ENCODE measurements around the gene HEPACAM. TPM values are rescaled to one million over a fixed set of nuclear protein-coding genes. Genes with fewer than 3 reads are reported as not detected.

Gene HEPACAM
- total and polyA plus RNA-seq, 2 donors from 2014 or later = 0.30 TPM; not detected in 1

DNA sequence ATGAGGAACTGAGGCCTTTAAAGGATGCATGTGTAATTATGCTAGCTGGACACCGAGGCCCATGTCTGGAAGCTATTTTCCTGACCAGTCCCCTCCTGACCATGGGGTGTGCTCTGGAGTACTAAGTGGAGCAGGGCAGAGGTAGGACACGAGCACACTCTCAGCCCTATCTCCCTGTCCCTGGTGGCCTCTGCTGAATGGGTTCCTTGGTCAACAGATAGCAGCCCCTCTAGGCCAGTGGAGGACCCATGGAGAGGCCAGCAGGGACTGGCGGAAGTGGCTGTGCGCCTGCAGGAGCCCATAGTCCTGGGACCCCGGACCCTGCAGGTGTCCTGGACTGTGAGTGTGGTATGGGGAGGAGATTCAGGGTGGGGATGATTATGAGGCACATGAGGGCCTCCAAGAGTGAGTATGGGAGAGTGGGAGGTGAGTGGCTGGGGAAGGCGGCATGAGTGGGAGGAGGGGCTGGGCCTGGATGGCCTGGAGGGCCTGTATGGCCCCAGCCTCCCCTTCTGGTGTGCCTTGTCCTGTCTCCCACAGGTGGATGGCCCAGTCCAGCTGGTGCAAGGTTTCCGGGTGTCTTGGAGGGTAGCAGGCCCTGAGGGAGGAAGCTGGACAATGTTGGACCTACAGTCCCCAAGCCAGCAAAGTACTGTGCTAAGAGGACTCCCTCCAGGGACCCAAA is 61.1 kb downstream of the HEPACAM start:
- intact Hi-C loops (cut with DNase I) = no loop called here
- TF ChIP-seq, protein P1, sequence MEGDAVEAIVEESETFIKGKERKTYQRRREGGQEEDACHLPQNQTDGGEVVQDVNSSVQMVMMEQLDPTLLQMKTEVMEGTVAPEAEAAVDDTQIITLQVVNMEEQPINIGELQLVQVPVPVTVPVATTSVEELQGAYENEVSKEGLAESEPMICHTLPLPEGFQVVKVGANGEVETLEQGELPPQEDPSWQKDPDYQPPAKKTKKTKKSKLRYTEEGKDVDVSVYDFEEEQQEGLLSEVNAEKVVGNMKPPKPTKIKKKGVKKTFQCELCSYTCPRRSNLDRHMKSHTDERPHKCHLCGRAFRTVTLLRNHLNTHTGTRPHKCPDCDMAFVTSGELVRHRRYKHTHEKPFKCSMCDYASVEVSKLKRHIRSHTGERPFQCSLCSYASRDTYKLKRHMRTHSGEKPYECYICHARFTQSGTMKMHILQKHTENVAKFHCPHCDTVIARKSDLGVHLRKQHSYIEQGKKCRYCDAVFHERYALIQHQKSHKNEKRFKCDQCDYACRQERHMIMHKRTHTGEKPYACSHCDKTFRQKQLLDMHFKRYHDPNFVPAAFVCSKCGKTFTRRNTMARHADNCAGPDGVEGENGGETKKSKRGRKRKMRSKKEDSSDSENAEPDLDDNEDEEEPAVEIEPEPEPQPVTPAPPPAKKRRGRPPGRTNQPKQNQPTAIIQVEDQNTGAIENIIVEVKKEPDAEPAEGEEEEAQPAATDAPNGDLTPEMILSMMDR (IDR thresholded peaks at IDR 0.05; ENCODE audit: borderline replicate concordance, extremely low read depth, insufficient read depth) = no peak
- no peak for DNase-seq
- no peak overlapping the region for H3K4me3 ChIP-seq (ENCODE audit: low read length in 3 of 3)
- no peak overlapping the region for H3K27ac ChIP-seq (ENCODE audit: low read depth in 2 of 2, low read length in 2 of 2)
- H3K9ac ChIP-seq (ENCODE audit: low read length in 3 of 3) = no peak overlapping the region
- H3K9me3 ChIP-seq (ENCODE audit: control insufficient read depth in 2 of 3, insufficient read depth in 1 of 3, low read length in 3 of 3) = no peaks in the 10 kb centered on the region
- FAIRE-seq = no peak
- peaks cover 25% of the 10 kb centered on the region for H3K27me3 ChIP-seq (ENCODE audit: control insufficient read depth, insufficient read depth, low read length)
- peaks cover 0 to 5% (median 4%) of the 10 kb centered on the region in 3 donors for H3K4me1 ChIP-seq (ENCODE audit: control insufficient read depth in 2 of 3, insufficient read depth in 2 of 3, low read depth in 1 of 3, low read length in 3 of 3)
- H3K36me3 ChIP-seq (ENCODE audit: control insufficient read depth in 2 of 3, insufficient read depth in 3 of 3, low read length in 3 of 3) = no peaks in the 10 kb centered on the region

DNA sequence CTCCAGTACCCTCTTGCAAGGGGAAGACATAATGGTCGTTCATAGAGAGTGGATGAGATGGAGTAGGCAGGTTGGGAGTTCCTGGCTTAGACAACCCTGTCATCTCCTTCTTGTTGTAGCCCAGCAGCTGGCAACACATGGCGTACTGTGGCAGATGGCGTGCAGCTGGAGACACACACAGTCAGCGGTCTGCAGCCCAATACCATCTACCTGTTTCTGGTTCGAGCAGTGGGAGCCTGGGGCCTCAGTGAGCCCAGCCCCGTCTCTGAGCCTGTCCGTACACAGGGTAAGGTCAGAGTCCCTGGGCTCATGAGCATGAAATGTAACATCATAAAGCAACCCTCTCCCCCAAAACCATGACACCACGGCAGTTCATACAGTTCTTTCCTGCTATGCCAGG is 61.9 kb downstream of the HEPACAM start:
- FAIRE-seq (no peak), DNase-seq (no peak)
- Histone ChIP-seq H3K4me1 (ENCODE audit: control insufficient read depth in 2 of 3, insufficient read depth in 2 of 3, low read depth in 1 of 3, low read length in 3 of 3) (peaks cover 0 to 5% (median 4%) of the 10 kb centered on the region in 3 donors), H3K4me3 (ENCODE audit: low read length in 3 of 3) (no peak overlapping the region), H3K9ac (ENCODE audit: low read length in 3 of 3) (no peak overlapping the region), H3K36me3 (ENCODE audit: control insufficient read depth in 2 of 3, insufficient read depth in 3 of 3, low read length in 3 of 3) (no peaks in the 10 kb centered on the region), H3K9me3 (ENCODE audit: control insufficient read depth in 2 of 3, insufficient read depth in 1 of 3, low read length in 3 of 3) (no peaks in the 10 kb centered on the region), H3K27ac (ENCODE audit: low read depth in 2 of 2, low read length in 2 of 2) (no peak overlapping the region), H3K27me3 (ENCODE audit: control insufficient read depth, insufficient read depth, low read length) (peaks cover 32% of the 10 kb centered on the region)
- intact Hi-C loops (cut with DNase I) = no loop called here
- TF ChIP-seq, protein P1 (IDR thresholded peaks at IDR 0.05; ENCODE audit: borderline replicate concordance, extremely low read depth, insufficient read depth) = no peak

DNA sequence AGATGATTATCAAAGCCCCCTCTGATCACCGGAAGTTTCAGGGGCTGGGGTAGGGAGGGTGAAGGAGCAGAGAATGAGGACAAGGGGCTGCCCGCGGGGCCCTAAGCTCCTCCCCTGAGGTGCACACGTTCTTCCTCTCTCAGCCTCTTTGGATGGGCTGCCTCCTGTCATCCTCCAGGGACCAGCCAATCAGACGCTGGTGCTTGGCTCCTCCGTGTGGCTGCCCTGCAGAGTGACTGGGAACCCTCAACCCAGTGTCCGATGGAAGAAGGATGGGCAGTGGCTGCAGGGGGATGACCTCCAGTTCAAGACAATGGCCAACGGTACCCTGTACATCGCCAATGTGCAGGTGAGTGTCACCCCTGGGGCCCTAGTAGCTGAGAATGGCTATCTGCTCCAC is 63.1 kb downstream of the HEPACAM start:
- Histone ChIP-seq H3K4me3 (ENCODE audit: low read length in 3 of 3) (no peak overlapping the region), H3K4me1 (ENCODE audit: control insufficient read depth in 2 of 3, insufficient read depth in 2 of 3, low read depth in 1 of 3, low read length in 3 of 3) (peaks cover 0 to 5% (median 4%) of the 10 kb centered on the region in 3 donors), H3K27me3 (ENCODE audit: control insufficient read depth, insufficient read depth, low read length) (peaks cover 44% of the 10 kb centered on the region), H3K36me3 (ENCODE audit: control insufficient read depth in 2 of 3, insufficient read depth in 3 of 3, low read length in 3 of 3) (no peaks in the 10 kb centered on the region), H3K9me3 (ENCODE audit: control insufficient read depth in 2 of 3, insufficient read depth in 1 of 3, low read length in 3 of 3) (no peaks in the 10 kb centered on the region), H3K27ac (ENCODE audit: low read depth in 2 of 2, low read length in 2 of 2) (no peak overlapping the region), H3K9ac (ENCODE audit: low read length in 3 of 3) (no peak overlapping the region)
- intact Hi-C loops (cut with DNase I) = no loop called here
- TF ChIP-seq, protein P1 (IDR thresholded peaks at IDR 0.05; ENCODE audit: borderline replicate concordance, extremely low read depth, insufficient read depth) = no peak
- no peak for FAIRE-seq
- no peak for DNase-seq

Data from kidney (tissue), 14 donors.